GM04503 (cell line): ENCODE measurements around the gene MRPS34.

Experiments used
- DNase-seq: peaks from one replicate; pipeline ENCODE4 v3.0.0-alpha.2; 2012; ENCODE audit warnings: low read depth

MRPS34 gene

GRCh38 chr16:1769402-1770300, 3.3 kb downstream of the MRPS34 start:
- DNase-seq = no peak

GRCh38 chr16:1768767-1769401, 4.0 kb downstream of the MRPS34 start:
- DNase-seq = no peak

- DNase-seq = no peak
Measured at GRCh38 chr16:1768061-1768766, 4.7 kb downstream of the MRPS34 start.

- DNase-seq = no peak
Measured at GRCh38 chr16:1767116-1767994, 5.6 kb downstream of the MRPS34 start.

- no peak for DNase-seq
Measured at GRCh38 chr16:1766701-1767100, 6.2 kb downstream of the MRPS34 start.

GRCh38 chr16:1766231-1766630, 6.7 kb downstream of the MRPS34 start:
- no peak for DNase-seq

GRCh38 chr16:1765826-1766225, 7.1 kb downstream of the MRPS34 start:
- DNase-seq = no peak

- DNase-seq = no peak
Measured at GRCh38 chr16:1764971-1765370, 8.0 kb downstream of the MRPS34 start.

GRCh38 chr16:1763521-1764511, 9.1 kb downstream of the MRPS34 start:
- no peak for DNase-seq

- DNase-seq = no peak
Measured at GRCh38 chr16:1762879-1763520, 9.9 kb downstream of the MRPS34 start.

GRCh38 chr16:1762196-1762878, 10.6 kb downstream of the MRPS34 start:
- no peak for DNase-seq

- no peak for DNase-seq
Measured at GRCh38 chr16:1761751-1762150, 11.2 kb downstream of the MRPS34 start.

- no peak for DNase-seq
Measured at GRCh38 chr16:1760911-1761310, 12.0 kb downstream of the MRPS34 start.

- no peak for DNase-seq
Measured at GRCh38 chr16:1759511-1759910, 13.4 kb downstream of the MRPS34 start.

GRCh38 chr16:1758923-1759322, 14.0 kb downstream of the MRPS34 start:
- no peak for DNase-seq

- no peak for DNase-seq
Measured at GRCh38 chr16:1757714-1758461, 15.0 kb downstream of the MRPS34 start.

- no peak for DNase-seq
Measured at GRCh38 chr16:1754204-1754603, 18.7 kb downstream of the MRPS34 start.

- no peak for DNase-seq
Measured at GRCh38 chr16:1752853-1753252, 20.1 kb downstream of the MRPS34 start.

- DNase-seq = no peak
Measured at GRCh38 chr16:1751946-1752345, 21.0 kb downstream of the MRPS34 start.
